Skin of body (tissue), 2 donors: ENCODE measurements around the gene TET1. TPM values are rescaled to one million over a fixed set of nuclear protein-coding genes. Genes with fewer than 3 reads are reported as not detected.
"Not testable (repeated sequence)": the region's sequence is repeated elsewhere in the genome, so short reads cannot be mapped to it uniquely, and the experiment has no call there.

Experiments used
- DNase-seq: peaks from one replicate; lab custom pipeline; 2025; lab: John Stamatoyannopoulos, UW
- total RNA-seq: library from RNA; depleted of rRNA; stranded (reverse); fragments of >200 nt; gene quantifications from one replicate; pipeline ENCODE4 v1.2.3, GENCODE V29; 2014

Gene TET1
- total RNA-seq = 23.6 TPM

DNA sequence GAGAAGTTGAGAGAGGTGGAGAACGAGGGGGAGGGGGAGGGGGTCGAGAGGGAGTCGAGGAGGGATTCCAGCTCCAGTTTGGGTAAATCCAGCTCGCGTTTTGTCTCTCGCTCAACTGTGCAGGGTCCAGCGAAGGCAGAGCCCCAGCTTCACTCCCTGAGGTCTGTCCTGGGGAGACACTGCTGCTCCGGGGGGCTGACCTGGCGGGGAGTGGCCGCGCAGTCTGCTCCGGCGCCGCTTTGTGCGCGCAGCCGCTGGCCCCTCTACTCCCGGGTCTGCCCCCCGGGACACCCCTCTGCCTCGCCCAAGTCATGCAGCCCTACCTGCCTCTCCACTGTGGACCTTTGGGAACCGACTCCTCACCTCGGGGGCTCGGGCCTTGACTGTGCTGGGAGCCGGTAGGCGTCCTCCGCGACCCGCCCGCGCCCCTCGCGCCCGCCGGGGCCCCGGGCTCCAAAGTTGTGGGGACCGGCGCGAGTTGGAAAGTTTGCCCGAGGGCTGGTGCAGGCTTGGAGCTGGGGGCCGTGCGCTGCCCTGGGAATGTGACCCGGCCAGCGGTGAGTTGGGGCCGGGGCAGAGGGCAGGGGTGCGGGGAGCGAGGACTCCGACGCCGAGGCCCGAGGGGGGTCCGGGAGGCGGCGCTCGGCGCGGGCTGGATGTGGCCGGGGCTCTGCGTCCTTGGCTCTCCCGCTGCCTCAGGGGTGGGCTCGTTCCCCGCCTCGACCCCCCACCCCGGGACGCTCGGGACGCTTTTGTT lies at the start of gene TET1:
Gene TET1 (plus strand): TSS at position 152 of the 757 bp plus-strand sequence. CDS start 12,002 bp downstream, outside the sequence.
- DNase-seq = peak; percentile 46

DNA sequence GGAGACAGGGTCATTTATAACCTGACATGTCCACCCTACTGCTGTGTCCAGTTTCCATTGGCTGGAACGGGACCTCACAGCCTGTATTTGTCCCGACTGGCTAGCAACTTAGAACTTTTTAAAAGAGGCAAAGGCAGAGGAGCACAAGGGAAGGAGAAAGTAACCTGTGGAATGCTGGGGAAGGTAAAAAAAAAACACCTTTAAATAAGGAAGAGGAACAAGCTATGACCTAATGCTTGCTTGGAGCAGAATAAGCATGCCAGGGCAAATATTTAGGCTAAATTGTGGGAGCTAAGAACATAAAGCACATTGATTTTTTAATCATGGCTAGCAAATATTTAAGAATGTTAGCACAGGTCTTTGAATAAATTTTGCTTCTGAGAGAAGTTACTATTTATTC lies 43.9 kb upstream of the TET1 start:
- DNase-seq = not testable (repeated sequence)

DNA sequence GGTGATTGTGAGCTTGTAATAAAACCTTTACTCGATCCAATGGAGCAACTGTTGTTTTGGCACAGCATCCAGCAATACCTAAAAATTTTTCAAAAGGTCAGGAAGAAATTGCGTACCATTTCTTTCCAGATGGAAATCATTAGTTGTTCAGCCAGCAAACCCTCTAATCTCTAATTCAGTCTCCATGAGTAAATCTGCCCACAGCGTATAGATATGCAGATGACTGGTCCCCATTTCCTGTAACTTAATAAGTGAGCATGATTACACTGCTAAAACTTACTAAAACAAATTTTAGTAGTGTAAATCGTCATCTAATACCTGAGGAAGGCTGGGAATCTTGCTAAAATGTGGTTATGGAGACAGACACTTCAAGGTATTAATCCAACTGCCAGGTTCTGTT lies 43.4 kb upstream of the TET1 start:
- no peak for DNase-seq

DNA sequence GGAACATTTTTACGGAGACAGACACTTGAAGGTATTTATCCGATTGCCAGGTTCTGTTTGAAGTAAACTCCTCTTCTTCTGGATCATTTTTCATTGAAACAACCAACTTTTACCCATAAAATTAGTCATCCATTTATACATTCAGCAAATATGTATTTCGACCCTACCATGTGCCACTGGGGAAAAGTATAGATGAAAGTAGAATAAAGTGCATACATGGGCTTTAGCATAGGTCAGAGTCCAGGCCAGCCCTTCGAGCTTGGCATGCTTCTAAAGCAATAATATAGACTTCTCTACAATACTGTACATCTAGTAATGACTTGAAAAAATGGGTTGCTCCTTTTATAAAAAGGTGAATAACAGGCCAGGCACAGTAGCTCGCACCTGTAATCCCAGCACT lies 42.9 kb upstream of the TET1 start:
- no peak for DNase-seq

DNA sequence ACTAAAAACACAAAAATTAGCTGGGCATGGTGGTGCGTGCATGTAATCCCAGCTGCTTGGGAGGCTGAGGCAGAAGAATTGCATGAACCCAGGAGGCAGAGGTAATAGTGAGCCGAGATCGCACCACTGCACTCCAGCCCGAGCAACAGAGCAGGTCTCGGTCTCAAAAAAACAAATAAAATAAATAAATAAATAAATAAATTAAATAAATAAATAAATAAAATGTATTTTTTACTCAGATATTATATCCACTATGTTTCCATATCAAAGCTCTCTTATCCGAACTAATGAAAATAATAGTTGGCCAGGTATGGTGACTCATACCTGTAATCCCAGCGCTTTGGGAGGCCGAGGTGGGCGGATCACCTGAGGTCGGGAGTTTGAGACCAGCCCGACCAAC lies 41.5 kb upstream of the TET1 start:
- DNase-seq = not testable (repeated sequence)

DNA sequence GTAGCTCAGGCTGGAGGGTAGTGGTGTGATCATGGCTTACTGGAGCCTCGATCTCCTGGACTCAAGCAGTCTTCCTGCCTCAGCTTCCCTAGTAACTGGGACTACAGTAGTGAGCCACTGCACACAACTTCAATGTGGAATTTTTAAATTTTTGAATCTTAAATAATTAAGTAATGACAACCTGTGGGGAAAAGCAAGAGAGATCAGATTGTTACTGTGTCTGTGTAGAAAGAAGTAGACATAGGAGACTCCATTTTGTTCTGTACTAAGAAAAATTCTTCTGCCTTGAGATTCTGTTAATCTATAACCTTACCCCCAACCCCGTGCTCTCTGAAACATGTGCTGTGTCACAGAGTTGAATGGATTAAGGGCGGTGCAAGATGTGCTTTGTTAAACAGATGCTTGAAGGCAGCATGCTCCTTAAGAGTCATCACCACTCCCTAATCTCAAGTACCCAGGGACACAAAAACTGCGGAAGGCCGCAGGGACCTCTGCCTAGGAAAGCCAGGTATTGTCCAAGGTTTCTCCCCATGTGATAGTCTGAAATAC lies 34.6 kb upstream of the TET1 start:
- DNase-seq = not testable (repeated sequence)

DNA sequence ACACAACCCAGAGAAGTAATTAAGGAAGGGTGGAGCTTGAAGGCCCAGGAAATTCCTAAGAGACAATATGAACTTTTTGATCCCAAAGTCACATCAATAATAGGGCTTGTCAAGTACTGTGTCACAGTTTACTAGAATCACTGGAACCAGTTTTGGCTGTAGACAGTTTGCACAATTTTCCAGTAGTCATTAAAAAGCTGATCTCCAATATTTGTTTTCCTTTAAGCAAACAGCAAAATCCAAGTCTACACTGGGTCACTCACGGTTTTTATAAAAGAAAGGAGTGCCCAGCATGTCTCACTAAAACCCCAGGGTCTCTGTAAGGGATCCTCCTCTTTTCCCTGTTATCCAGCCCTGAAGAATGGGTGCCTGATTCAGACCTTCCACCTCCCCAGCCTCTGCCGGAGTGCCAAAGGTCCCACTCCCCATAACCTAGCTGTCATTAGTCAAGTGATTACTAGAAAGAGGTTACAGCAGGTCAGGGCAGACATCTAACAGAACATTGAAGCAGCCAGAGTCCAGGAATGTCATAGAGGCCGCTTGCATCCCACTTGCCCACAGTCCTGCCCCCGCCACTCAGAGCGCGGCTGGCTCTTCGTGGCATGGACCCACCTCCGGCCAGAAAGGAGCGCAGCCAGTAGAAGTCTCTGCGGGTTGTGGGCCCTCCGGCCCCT lies 33.4 kb upstream of the TET1 start:
- no peak for DNase-seq

DNA sequence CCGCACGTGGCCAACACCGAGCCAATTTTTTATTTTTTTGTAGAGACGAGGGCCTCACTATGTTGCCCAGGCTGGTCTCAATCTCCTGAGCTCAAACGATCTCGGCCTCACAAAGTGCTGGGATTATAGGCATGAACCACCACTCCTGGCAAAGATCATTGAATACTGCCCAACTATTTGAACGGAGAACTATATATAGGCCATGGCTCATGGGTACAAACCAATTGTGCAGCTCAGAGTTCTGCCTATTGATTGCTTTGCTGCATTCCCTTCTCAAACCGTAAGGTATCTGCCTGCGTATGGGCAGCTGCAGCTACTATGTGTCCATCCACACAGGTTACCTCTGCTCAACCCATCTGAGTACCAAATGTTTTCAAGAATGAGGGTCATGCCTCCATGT lies 23.2 kb upstream of the TET1 start:
- DNase-seq = no peak

DNA sequence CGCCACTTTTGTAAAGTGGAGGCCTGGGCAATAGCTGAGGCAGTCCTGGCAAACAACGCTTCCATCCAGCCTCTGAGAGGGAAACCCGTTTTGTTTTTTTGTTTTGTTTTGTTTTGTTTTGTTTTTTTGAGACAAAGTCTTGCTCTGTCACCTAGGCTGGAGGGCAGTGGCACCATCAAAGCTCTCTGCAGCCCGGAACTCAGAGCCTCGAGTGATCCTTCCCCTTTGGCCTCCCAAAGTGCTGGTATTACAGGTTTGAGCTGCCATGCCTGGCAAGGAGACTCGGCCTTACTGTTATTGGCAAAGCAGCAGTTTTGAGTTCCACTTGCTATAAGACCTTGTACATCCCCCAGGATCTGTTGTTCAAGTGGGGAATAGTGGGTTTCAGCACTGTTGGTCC lies 22.3 kb upstream of the TET1 start:
- no peak for DNase-seq

DNA sequence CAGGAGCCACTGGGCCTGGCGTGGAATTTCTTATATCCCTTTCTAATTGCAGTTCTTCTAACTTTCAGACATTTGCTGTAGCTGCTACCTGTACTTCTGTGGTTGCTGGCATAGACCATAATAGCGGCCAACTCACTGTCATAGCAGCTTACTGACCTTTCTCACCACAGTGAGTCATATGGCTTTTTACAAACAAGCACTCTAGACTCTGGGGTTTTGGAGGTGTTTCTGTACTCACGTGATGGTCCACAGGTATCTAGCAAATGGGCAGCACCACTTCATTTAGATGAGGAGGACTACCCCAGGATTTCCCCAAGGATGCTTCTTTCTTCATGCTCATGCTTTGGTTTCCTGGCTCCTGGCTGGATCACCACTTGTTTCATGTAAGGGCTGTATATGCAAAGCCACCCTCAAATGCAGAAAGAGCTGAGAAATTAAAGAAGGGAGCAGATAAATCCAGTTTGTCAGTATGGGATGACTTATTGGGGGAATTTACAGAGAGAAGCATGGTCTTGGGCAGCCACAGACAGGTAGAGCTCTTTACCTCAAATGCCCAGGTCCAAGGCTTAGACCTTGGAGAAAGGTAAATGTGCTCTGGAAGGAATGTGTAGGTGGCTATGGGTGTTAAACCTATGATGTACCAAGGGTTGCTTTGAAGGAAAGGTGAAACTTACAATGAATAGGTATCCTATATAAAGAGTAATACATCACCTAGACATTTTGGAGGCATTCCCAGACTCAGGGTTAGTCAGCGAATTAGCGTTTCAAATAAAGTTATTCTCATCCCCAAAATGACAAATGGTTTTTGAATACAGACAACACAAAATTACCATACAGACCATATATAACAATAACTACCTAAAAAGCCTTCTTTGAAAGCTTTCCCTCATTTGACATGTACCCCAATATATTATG lies 16.9 kb upstream of the TET1 start:
- DNase-seq = no peak

DNA sequence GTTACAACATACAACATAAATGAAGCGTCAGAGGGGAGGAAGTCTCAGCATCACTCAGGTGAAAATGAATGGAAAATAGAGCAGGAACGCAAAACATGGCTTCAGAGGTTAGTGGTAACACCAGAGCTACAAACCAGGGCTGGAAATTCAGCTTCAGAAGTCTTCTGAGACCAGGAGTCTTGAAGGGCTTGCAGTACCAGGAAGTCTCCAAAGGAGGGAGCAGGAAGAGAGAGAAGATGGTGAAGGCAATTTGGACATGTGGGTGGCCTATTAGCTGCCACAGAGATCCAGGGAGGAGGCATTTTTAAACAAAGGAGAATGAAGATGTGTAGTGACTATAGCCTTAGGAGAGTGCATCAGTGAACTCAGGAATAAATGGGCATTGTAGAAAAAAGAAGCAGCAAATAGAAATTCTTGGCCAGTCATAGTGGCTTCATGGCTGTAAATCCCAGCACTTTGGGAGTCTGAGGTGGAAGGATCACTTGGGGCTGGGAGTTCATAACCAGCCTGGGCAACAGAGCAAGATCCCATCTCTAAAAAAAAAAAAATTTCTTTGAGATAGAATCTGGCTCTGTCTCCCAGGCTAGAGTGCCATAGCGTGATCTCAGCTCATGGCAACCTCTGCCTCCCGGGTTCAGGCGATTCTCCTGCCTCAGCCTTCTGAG lies 9.3 kb upstream of the TET1 start:
- DNase-seq = peak; percentile 30

DNA sequence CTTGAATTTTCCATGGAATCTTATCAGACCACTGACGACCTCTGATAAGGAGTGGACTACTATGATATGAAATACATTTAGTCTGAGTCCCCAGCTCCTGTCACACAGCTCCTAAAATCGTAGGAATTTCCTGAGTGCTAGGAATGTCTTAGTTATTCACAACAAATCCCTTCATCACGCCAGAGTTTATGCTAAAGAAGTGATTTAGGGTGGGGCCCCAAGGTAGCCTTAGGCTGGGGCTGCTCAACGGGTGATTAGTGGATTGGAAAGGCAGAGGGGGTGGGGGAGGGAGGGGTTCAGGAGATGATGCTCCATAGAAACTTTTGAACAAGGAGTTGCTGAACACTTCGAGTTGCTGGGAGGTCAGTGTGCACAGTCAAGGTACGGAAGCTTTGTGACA lies 7.0 kb upstream of the TET1 start:
- DNase-seq = no peak

DNA sequence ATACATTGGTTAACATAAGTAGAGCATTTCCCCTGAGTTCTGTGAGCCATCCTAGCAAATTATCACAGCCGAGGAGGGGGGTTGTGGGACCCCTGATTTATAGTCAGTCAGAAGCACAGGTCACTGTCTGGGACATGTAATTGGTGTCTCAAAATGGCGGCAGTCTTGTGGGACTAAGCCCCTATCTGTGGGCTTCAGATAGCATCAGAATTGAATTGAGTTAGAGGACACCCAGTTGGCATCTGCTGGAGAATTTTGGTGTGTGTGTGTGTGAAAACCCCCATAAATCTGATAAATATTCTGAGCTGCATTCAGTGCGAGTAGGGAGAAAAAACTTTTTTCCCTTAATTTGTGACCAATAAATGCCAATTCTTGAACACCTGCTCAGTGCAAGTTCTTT lies 6.5 kb upstream of the TET1 start:
- no peak for DNase-seq

DNA sequence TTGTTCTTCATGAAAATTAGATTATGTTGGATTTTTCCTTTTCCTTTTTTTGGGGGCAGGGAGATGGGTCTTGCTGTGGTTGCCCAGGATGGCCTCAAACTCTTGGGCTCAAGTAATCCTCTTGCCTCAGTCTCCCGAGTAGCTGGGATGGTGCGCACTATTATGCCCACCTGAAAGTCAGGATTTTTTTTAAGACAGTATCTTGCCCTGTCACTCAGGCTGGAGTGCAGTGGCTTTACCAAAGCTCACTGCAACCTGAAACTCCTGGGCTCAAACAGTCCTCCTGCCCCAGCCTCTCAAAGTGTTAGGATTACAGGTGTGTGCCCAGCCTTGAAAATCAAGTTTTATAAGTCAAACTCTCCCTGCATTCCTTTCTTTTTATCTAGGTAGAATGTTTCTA lies 1.7 kb upstream of the TET1 start:
- no peak for DNase-seq

DNA sequence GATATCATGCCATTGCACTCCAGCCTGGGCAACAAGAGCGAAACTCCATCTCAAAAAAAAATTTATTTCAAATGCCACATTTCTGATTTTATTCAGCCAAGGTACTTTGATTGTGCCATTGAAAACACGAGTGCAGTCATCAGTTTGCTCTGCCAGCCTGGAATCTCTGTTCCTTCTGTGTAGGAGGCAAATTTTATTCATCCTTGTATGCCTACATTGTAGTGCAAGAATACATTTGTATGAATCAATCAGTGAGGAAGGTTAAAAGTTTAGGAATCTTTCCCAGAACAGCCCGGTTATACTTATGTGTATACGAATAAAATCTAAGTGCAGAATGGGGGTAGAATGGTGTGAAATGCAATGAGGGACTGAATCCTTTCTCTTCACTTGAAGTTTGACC lies 886 bp upstream of the TET1 start:
- DNase-seq = no peak

DNA sequence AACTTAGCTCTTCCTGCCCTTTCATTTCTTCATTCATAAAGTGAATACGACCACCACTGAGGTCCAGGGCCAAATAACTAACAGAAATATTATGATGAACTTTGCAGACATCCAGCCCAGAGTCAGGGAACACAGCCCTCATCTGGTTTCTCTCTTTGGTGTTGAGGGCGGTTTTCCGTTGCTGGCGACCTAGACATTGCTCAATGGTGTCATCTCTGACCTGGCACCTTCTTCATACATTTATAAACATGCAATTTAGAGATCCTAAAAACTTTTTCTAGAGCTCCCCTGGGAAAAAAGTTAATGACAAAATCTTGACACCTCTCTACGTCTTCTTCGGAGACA lies 324 bp upstream of the TET1 start:
- DNase-seq = no peak

DNA sequence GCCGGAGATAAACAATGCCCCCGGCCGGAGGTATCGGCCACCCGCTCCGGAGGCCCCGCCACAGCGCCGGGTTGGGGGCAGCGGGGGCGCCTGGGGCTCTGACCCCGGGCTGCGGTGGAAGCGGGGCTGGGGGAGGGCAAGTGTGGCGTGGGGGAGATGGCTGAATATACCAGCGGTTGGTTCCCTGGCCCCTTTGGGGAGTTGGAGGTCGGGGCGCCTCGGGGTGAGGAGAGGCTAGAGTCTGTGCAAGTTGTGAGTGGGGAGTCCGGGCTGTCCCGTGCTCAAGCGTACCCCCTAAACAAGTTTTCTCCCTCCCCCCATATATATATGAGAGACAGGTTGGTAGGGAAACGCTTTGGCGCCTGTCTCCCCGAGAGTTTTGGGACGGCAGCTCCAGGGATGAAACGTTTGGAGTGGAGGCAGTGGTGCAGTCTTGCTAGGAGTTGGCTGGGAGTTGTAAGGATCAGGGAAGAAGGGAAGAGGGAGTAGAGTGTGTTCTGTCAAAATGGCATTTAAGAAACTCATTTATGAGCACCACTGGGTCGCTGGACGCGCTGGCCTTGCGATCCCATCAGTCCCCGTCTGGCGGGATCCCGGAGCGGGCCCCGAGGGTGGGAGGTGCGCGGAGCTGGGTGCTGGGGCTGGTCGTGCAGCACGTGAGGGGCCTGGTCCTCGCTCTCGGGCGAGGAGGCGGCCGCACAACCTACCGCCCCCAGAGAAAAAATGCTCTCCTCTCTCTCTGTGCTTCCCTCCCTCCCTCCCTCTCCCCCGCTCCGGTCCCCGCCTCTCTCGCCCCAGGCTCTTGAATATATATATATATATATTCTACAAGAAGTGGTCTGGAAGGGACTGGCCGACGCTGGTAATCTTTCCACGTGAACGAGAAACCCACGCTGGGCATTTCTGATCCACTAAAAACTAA lies 1.1 kb downstream of the TET1 start:
- DNase-seq = peak; percentile 43

DNA sequence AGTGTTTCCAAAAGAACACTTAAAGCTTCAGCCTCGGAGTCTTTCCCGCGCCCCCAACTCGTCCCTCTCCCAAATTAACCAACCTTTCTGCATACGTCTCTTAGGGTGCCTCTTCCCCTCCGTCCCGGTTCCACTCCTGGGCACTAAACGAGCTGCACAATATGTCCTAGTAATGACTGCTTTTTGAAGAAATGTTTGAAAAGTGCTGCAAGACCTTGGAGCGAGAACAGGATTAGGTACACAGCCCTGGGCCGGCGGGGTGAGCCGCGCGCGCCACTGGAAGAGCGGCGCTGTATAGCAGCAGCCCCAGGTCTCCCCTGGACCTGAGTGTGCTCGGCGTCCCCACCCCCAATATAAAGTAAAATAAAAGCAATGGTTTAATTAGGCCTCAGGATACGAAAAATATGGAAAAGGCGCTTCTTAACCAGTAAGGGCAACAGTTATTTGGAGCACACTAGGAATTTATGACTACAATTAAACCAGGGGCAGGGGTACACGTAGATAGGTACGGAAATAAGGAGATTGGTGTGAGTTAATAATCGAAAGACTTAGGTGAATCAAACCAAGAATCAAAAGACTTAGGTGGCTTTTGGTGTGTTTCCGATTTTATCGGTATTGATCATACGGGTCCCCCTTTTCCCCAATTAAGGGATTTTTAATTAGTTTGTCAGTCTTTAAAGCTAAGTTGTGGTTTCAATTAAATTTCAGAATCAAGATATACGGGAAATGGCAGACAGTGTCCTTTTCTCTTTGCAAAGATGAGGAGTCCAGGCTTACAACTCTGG lies 1.9 kb downstream of the TET1 start:
- peak; percentile 22 for DNase-seq
